ENCODE measurements around the gene MSI2.

The MSI2 gene

GRCh38 chr17:57401556-57402488 is 145.5 kb downstream of the MSI2 start:
- DNase-seq = no peak

- no peak for DNase-seq
These were observed 146.4 kb downstream of the MSI2 start for GRCh38 chr17:57402681-57403180.

GRCh38 chr17:57403236-57403635 is 146.9 kb downstream of the MSI2 start:
- no peak for DNase-seq

- DNase-seq = no peak
These were observed 147.8 kb downstream of the MSI2 start for GRCh38 chr17:57404073-57404472.

- DNase-seq = no peak
These were observed 148.6 kb downstream of the MSI2 start for GRCh38 chr17:57404795-57405490.

GRCh38 chr17:57405491-57406072 is 149.3 kb downstream of the MSI2 start:
- no peak for DNase-seq

- no peak for DNase-seq
These were observed 150.0 kb downstream of the MSI2 start for GRCh38 chr17:57406131-57406980.

- no peak for DNase-seq
These were observed 150.6 kb downstream of the MSI2 start for GRCh38 chr17:57406981-57407286.

- DNase-seq = peak; percentile 39
These were observed 151.2 kb downstream of the MSI2 start for GRCh38 chr17:57407287-57408070.

- peak; percentile 23 for DNase-seq
These were observed 151.9 kb downstream of the MSI2 start for GRCh38 chr17:57408071-57408811.

GRCh38 chr17:57410169-57410568 is 153.8 kb downstream of the MSI2 start:
- DNase-seq = no peak

GRCh38 chr17:57412520-57413096 is 156.3 kb downstream of the MSI2 start:
- no peak for DNase-seq

- DNase-seq = no peak
These were observed 157.7 kb downstream of the MSI2 start for GRCh38 chr17:57413848-57414651.

GRCh38 chr17:57415751-57416207 is 159.5 kb downstream of the MSI2 start:
- no peak for DNase-seq

- no peak for DNase-seq
These were observed 160.0 kb downstream of the MSI2 start for GRCh38 chr17:57416369-57416768.

GRCh38 chr17:57417956-57418355 is 161.6 kb downstream of the MSI2 start:
- DNase-seq = peak; percentile 3

GRCh38 chr17:57418463-57419246 is 162.3 kb downstream of the MSI2 start:
- DNase-seq = no peak

- DNase-seq = peak; percentile 82
These were observed 163.7 kb downstream of the MSI2 start for GRCh38 chr17:57419940-57420550.

Measured in NCI-H1105 treated with DMSO at 0.1 percent for 48 hours (cell line).